Astrocyte (in vitro differentiated cells and primary cell): ENCODE measurements around the gene RRH. TPM values are rescaled to one million over a fixed set of nuclear protein-coding genes. Genes with fewer than 3 reads are reported as not detected.

Experiments
- DNase-seq: peaks from one replicate; pipeline ENCODE4 v3.0.0-alpha.2; 2010; ENCODE audit warnings: low read depth
- FAIRE-seq: peaks from 2 replicates; lab custom pipeline; 2011; peaks lifted over from hg19 to GRCh38; lab: Jason Lieb, UNC
- H2AFZ ChIP-seq: 2 replicates; pipeline ENCODE4 v1.6.0; 2012; ENCODE audit warnings: low read depth, low read length, inconsistent platforms
- H3K27ac ChIP-seq: 2 replicates; pipeline ENCODE4 v1.5.1; 2011; ENCODE audit warnings: low read depth, low read length, inconsistent platforms
- H3K27me3 ChIP-seq: 2 replicates; pipeline ENCODE4 v1.6.0; 2011; ENCODE audit warnings: low read length, inconsistent platforms; ENCODE audit not compliant: insufficient read depth
- H3K36me3 ChIP-seq: 2 replicates; pipeline ENCODE4 v1.5.1; 2011; ENCODE audit warnings: low read length, inconsistent platforms; ENCODE audit not compliant: insufficient read depth
- H3K4me1 ChIP-seq: 2 replicates; pipeline ENCODE4 v1.5.1; 2011; ENCODE audit warnings: low read length, inconsistent platforms; ENCODE audit not compliant: insufficient read depth
- H3K4me2 ChIP-seq: 2 replicates; pipeline ENCODE4 v1.6.0; 2012; ENCODE audit warnings: low read length, inconsistent platforms
- H3K4me3 ChIP-seq: 2 replicates; pipeline ENCODE4 v1.5.1; 2011; ENCODE audit warnings: low read depth, mild to moderate bottlenecking, low read length, inconsistent platforms; ENCODE audit not compliant: insufficient read depth
- H3K79me2 ChIP-seq: 2 replicates; pipeline ENCODE4 v1.6.0; 2012; ENCODE audit warnings: mild to moderate bottlenecking, low read length, inconsistent platforms; ENCODE audit not compliant: insufficient read depth
- H3K9ac ChIP-seq: 2 replicates; pipeline ENCODE4 v1.6.0; 2012; ENCODE audit warnings: mild to moderate bottlenecking, low read length, inconsistent platforms
- H3K9me3 ChIP-seq: 2 replicates; pipeline ENCODE4 v1.5.1; 2012; ENCODE audit warnings: low read depth, mild to moderate bottlenecking, low read length, inconsistent platforms; ENCODE audit not compliant: insufficient read depth
- H4K20me1 ChIP-seq: 2 replicates; pipeline ENCODE4 v1.6.0; 2012; ENCODE audit warnings: low read length, inconsistent platforms; ENCODE audit not compliant: insufficient read depth
- H3K27ac Mint-ChIP-seq: one replicate; pipeline ENCODE4 v1.8.0; 2021; ENCODE audit warnings: mild to moderate bottlenecking, mixed read lengths; ENCODE audit not compliant: unreplicated experiment
- H3K27me3 Mint-ChIP-seq: one replicate; pipeline ENCODE4 v1.8.0; 2021; ENCODE audit warnings: low read depth, mixed read lengths; ENCODE audit not compliant: unreplicated experiment
- H3K36me3 Mint-ChIP-seq: one replicate; pipeline ENCODE4 v1.8.0; 2021; ENCODE audit warnings: low read depth, mixed read lengths; ENCODE audit not compliant: unreplicated experiment
- H3K4me1 Mint-ChIP-seq: one replicate; pipeline ENCODE4 v1.8.0; 2021; ENCODE audit warnings: low read depth, mixed read lengths; ENCODE audit not compliant: unreplicated experiment
- H3K4me3 Mint-ChIP-seq: one replicate; pipeline ENCODE4 v1.8.0; 2021; ENCODE audit warnings: mild to moderate bottlenecking, moderate library complexity, mixed read lengths; ENCODE audit not compliant: unreplicated experiment
- H3K9me3 Mint-ChIP-seq: one replicate; pipeline ENCODE4 v1.8.0; 2021; ENCODE audit warnings: mild to moderate bottlenecking, mixed read lengths; ENCODE audit not compliant: unreplicated experiment
- CTCF ChIP-seq: IDR thresholded peaks from 2 replicates; pipeline ENCODE4 v1.5.1; 2011; ENCODE audit warnings: low read depth, mild to moderate bottlenecking, inconsistent platforms, low read length, moderate library complexity; ENCODE audit not compliant: insufficient read depth
- EZH2 ChIP-seq: IDR thresholded peaks from 2 replicates; pipeline ENCODE4 v1.6.1; 2012; ENCODE audit warnings: mild to moderate bottlenecking, low read length, inconsistent platforms; ENCODE audit not compliant: insufficient read depth
- total RNA-seq: library from RNA; stranded (reverse); gene quantifications from 2 replicates; pipeline ENCODE4 v1.2.1, GENCODE V29; 2021

Gene RRH
- total RNA-seq, 1 donor from 2014 or later = 0.25 TPM

- H3K79me2 ChIP-seq = no peaks in the 10 kb centered on the region
- no peak overlapping the region for H3K4me3 Mint-ChIP-seq
- no peaks in the 10 kb centered on the region for H3K9me3 ChIP-seq
- H3K4me2 ChIP-seq = no peak overlapping the region
- no peak overlapping the region for H3K4me3 ChIP-seq
- no peak for FAIRE-seq
- no peaks in the 10 kb centered on the region for H3K9me3 Mint-ChIP-seq
- H3K27ac Mint-ChIP-seq = no peak overlapping the region
- H3K9ac ChIP-seq = no peak overlapping the region
- H3K36me3 ChIP-seq = no peaks in the 10 kb centered on the region
- no peaks in the 10 kb centered on the region for H3K36me3 Mint-ChIP-seq
- TF ChIP-seq EZH2 (no peak), CTCF (no peak)
- no peaks in the 10 kb centered on the region for H4K20me1 ChIP-seq
- DNase-seq = no peak
- no peaks in the 10 kb centered on the region for H3K27me3 ChIP-seq
- H3K4me1 ChIP-seq = no peaks in the 10 kb centered on the region
- H3K27ac ChIP-seq = no peak overlapping the region
- H3K4me1 Mint-ChIP-seq = no peaks in the 10 kb centered on the region
- H2AFZ ChIP-seq = no peak overlapping the region
- H3K27me3 Mint-ChIP-seq = no peaks in the 10 kb centered on the region
These were observed 59.3 kb downstream of the RRH start for GRCh38 chr4:109887071-109887470.

GRCh38 chr4:109890076-109890475, 62.3 kb downstream of the RRH start:
- FAIRE-seq = no peak

More at GRCh38 chr4:109890076-109890475, 62.3 kb downstream of the RRH start:
- H2AFZ ChIP-seq = no peak overlapping the region
- H3K4me3 ChIP-seq = no peak overlapping the region
- H3K4me1 Mint-ChIP-seq = no peaks in the 10 kb centered on the region
- no peak overlapping the region for H3K9ac ChIP-seq
- H3K27ac Mint-ChIP-seq = no peak overlapping the region
- H3K4me3 Mint-ChIP-seq = no peak overlapping the region
- no peak for DNase-seq
- H3K9me3 ChIP-seq = no peaks in the 10 kb centered on the region
- no peak overlapping the region for H3K4me2 ChIP-seq
- H3K9me3 Mint-ChIP-seq = no peaks in the 10 kb centered on the region
- H3K27me3 ChIP-seq = no peaks in the 10 kb centered on the region
- H3K36me3 ChIP-seq = no peaks in the 10 kb centered on the region
- no peak for TF ChIP-seq CTCF
- TF ChIP-seq EZH2 = no peak
- no peak overlapping the region for H3K27ac ChIP-seq
- no peaks in the 10 kb centered on the region for H3K79me2 ChIP-seq
- H4K20me1 ChIP-seq = no peaks in the 10 kb centered on the region
- H3K36me3 Mint-ChIP-seq = no peaks in the 10 kb centered on the region
- H3K27me3 Mint-ChIP-seq = no peaks in the 10 kb centered on the region
- H3K4me1 ChIP-seq = no peaks in the 10 kb centered on the region

Other genes starting within 250 kb of the RRH start
- 20.6 and 25.2 TPM in 2 replicates for gene CASP6, start 124.5 kb upstream of the RRH start, total RNA-seq
- gene PLA2G12A, start 97.9 kb upstream of the RRH start, total RNA-seq = 17.8 and 22.5 TPM in 2 replicates
- gene CFI, start 26.0 kb upstream of the RRH start, total RNA-seq = not detected in 2 replicates
- 20.5 and 26.5 TPM in 2 replicates for gene GAR1, start 12.2 kb upstream of the RRH start, total RNA-seq
- gene LRIT3, start 20.1 kb downstream of the RRH start, total RNA-seq = 0.11 TPM in 1 of 2 replicates, not detected in the other
- gene EGF, start 84.9 kb downstream of the RRH start, total RNA-seq = 22.9 and 25.1 TPM in 2 replicates